Activated CD4-positive, alpha-beta T cell treated with anti-CD3 and anti-CD28 coated beads, Interleukin-2, amount 50 U/mL, for 24 hours (primary cell): ENCODE data around the gene THEMIS2.
"Not testable (repeated sequence)": the region's sequence is repeated elsewhere in the genome, so short reads cannot be mapped to it uniquely, and the experiment has no call there.

ENCODE experiments used
- DNase-seq, 2 donors: peaks; one replicate each; pipeline ENCODE4 v3.0.0-alpha.2; 2020; ENCODE audit warnings: low read depth in 1 of 2, low spot score in 1 of 2

THEMIS2 gene

DNA sequence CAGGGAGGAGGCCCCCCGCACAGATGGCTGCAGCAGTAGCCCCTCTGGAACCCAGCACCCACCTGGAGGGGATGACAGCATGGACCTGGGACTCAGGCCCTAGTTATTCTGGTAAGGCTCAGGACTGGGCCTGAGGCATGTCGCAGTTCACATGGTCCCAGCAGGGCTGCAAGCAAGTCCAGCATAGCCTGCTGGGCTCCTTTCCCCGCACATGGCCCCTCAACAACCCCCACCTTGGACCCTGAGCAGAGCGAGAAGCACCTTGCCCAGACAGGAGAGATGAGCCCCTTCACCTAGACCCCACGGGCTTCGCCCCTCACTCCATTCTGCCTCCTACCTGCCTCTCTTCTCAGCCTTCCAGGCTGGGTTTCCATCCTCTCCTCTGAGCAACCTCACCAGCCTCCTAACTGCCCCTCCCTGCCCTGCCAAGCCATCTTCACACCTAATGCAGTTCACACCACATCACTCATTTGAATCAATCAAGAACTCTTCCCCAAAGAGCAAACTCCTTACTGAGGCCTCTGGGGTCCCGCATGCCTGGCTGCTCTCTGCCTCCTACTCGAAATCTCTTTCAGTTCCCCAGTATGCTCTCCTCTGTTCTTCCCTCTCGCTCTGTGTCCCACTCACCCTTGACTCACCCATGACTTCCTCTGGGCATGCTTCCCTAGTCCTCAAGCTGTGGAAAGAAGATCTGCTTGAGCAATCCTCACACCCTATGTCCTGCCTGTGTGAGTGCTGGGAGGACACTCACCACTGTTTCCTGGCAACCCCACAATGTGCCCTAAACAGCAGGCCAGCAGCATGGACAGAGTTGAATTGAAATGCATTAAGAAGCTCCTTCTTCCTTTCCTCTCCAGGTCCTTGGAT, 9.4 kb upstream of the THEMIS2 start:
- DNase-seq = no peak

- DNase-seq = no peak
Observed at GRCh38 chr1:27863538-27863915, 8.8 kb upstream of the THEMIS2 start.

GRCh38 chr1:27864264-27864895, 8.0 kb upstream of the THEMIS2 start:
- DNase-seq = no peak

DNA sequence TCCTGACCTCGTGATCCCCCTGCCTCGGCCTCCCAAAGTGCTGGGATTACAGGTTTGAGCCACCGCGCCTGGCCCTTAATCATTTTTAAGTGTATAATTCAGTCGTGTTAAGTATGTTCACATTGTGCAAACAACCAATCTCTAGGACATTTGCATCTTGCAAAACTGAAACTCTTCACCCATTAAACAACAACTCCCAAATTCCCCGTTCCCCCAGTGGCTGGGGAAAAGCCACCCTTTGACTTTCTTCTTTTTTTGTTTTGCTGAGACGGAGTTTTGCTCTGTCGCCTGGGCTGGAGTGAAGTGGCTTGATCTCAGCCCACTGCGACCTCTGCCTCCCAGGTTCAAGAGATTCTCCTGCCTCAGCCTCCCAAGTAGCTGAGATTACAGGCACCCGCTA, 6.5 kb upstream of the THEMIS2 start:
- no peak for DNase-seq

- DNase-seq = no peak
Observed at GRCh38 chr1:27868556-27868931, 3.8 kb upstream of the THEMIS2 start.

GRCh38 chr1:27868932-27869718, 3.2 kb upstream of the THEMIS2 start:
- peak; percentile 26 to 52 for DNase-seq

- DNase-seq = no peak
Observed at GRCh38 chr1:27869719-27870085, 2.6 kb upstream of the THEMIS2 start.

DNA sequence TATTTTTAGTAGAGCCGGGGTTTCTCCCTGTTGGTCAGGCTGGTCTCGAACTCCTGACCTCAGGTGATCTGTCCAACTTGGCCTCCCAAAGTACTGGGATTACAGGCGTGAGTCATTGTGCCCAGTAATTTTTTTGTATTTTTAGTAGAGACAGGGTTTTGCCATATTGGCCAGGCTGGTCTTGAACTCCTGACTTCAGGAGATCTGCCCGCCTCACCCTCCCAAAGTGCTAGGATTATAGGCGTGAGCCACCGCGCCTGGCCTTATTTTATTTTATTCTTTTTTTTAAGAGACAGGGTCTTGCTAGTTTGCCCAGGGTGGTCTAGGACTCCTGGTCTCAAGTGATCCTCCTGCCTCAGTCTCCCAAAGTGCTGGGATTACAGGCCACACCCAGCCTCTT, 1.3 kb upstream of the THEMIS2 start:
- DNase-seq = not testable (repeated sequence)

- no peak for DNase-seq
Observed at GRCh38 chr1:27872802-27873551, 633 bp downstream of the THEMIS2 start.

DNA sequence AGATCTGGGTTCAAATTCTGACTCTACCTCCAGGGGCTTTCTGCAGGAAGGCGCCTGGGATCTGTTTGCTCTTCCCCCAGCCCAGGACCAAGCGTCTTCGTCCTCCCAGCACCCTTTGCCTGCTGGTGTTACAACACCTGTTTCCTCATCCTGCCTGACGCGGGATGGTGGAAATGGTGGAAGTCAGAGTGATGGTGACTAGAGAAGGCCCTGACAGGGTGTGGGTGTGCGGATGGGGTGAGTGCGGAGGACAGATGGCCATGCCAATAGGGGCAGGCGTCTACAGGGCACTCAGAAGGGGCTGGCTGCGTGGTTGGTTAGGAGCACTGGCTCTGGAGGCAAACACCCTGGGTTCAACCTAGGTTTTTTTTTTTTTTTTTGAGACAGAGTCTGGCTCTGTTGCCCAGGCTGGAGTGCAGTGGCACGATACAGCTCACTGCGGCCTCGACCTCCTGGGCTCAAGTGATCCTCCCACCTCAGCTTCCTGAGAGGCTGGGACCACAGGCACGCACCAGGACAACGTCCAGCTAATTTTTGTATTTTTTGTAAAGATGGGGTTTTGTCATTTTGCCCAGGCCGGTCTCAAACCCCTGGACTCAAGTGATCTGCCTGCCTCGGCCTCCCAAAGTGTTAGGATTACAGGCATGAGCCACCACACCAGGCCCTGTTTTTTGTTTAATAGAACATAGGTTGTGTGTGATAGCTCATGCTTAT, 1.5 kb downstream of the THEMIS2 start:
- DNase-seq = no peak

DNA sequence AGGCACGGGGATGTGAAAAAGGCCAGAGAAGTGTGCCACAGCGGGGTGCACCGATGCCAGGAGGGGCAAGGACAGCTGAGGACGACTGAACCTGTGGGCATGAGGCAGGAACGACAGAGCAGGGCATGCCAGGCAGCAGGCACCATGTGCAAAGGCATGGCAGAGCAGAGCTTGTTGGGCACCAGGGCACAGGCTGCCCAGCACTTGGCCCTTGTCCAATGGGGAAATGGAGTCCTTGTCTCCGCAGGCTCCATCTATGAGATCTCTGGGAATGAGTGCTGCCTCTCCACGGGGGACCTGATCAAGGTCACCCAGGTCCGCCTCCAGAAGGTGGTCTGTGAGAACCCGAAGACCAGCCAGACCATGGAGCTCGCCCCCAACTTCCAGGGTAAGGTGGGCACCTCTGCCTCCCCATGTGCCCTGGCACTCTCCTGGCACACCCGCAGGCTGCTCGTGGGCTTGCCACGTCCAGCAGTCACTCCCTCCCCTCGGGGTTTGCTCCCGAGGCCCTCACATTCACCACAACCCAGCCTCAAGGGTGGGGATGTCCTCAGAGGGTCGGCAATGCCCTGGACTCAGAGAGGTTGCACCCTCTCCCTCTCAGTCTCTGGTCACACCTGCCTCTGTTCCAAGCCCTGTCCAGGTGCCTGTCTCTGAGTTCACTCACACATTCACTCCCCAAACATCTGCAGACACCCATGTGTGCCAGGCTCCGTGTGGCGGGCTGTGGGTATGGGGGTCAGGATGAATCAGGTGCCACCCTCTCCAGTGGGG, 4.2 kb downstream of the THEMIS2 start:
- DNase-seq = no peak

DNA sequence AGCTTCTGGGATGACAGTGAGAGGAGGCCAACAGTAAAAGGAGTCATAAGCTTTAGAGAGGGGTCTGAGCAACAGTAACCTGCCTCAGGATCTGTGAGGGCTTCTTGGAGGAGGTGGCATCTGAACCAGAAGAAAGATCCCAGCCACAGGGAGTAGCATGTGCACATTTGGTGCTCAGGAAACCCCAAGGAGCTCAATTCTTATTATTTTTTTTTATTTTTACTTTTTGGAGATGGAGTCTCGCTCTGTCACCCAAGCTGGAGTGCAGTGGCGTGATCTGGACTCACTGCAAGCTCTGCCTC, 4.7 kb downstream of the THEMIS2 start:
- no peak for DNase-seq

DNA sequence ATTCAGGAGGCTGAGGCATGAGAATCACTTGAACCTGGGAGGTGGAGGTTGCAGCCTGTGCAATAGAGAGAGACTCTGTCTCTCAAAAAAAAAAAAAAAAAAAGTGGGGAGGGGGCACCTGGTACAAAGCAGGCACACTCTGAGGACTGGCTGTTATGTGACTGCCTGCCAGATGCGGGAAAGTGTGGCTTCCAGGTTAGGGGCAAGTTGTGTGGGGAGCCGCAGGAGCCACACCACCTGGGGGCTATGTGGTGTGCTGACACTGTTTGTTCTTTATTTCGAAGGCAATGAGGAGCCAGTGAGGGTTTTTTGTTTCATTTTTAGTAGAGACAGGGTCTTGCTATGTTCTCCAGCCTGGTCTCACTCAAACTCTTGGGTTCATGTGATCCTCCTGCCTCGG, 5.7 kb downstream of the THEMIS2 start:
- DNase-seq = no peak

- no peak for DNase-seq
Observed at GRCh38 chr1:27878787-27879335, 6.5 kb downstream of the THEMIS2 start.

GRCh38 chr1:27879374-27880082, 7.2 kb downstream of the THEMIS2 start:
- no peak for DNase-seq

GRCh38 chr1:27882543-27882903, 10.2 kb downstream of the THEMIS2 start:
- DNase-seq = no peak

- DNase-seq = no peak
Observed at GRCh38 chr1:27883536-27883935, 11.2 kb downstream of the THEMIS2 start.

DNA sequence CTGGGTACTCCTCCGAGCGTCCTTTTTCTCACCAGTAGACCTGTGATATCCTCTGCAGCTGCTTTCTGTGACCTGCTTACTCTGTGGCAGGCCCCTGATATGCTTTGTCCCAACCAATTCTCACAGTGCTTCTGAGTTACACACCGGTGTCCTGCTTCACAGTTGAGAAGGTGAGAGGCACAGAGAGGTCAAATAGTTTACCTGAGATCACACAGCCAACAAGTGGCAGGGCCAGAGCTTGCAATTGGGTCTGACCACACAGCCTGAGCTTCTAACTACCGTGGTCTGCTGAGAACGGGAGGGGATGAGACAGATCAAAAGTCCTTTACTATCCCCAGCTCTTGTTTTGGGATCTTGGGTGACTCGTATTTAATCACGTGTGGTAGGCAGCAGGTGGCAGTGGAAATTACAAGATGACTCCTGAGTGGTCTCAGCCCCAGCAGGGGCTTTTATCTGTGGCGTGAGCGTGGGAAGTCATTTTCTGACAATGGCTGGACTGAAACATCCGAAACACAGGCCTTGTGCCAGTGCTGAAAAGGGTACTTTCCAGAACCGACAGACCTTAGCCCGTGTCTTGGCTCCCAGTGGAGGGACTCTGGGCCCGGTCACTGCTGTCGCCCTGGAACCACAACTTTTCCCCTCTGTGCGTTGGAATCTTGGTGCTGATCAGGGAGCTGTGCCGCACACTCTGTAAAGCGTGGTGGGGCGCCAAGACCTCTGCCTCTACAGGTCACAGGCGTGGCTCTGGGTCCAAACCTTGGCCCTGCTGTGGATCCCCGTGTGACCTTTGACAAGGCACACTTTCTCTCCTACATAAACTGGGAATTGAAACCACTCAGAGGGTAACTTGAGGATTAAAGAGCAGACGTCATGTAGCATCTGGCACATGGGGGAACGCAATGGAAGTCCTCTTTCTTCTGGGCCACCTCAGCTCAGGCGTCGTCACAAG, 11.9 kb downstream of the THEMIS2 start:
- DNase-seq = no peak
